GM21723 (cell line): ENCODE results near the gene GEMIN5.

Experiments
- ATAC-seq: cut with Tn5 transposase; IDR thresholded peaks from one replicate; pipeline ENCODE4 v1.9.1; 2021; ENCODE audit warnings: mild to moderate bottlenecking, moderate library complexity; ENCODE audit not compliant: unreplicated experiment

The GEMIN5 gene

DNA sequence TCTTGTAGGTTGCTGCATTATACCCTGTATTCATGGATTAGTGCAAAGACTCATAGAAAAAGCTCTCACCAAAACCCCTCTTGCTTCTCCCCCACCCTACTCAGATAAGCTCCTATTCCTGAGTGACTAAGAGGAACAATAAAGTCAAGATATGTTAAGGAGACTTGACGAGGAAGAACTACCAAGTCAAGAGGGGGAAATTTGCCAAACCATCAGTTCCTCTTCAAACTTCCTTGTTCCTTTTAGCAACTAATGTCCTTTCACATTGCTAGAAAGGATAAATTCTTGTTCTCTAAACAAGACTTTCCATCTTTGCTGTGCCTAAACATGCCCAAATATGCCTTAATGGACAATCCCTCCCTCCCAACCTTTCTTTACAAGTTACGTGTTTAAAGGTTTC lies 52.6 kb downstream of the GEMIN5 start:
- ATAC-seq = no peak

GRCh38 chr5:154884424-154884823 lies 53.6 kb downstream of the GEMIN5 start:
- no peak for ATAC-seq

DNA sequence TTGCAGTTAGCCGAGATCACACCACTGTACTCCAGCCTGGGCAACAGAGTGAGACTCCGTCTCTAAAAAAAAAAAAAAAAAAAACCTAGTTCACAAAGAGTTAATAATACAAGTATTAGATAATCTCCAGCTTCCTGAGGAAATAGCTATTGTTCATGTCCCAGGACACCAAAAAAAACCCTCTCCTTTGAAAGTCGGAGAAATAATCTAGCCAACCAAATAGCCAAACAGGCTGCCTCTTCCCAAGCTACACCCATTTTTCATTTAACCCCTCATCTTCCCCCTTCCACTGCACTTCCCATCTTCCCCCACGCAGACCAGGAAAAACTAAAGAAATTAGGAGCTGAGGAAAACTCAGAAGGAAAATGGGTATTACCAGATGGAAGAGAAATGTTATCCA lies 56.0 kb downstream of the GEMIN5 start:
- no peak for ATAC-seq

DNA sequence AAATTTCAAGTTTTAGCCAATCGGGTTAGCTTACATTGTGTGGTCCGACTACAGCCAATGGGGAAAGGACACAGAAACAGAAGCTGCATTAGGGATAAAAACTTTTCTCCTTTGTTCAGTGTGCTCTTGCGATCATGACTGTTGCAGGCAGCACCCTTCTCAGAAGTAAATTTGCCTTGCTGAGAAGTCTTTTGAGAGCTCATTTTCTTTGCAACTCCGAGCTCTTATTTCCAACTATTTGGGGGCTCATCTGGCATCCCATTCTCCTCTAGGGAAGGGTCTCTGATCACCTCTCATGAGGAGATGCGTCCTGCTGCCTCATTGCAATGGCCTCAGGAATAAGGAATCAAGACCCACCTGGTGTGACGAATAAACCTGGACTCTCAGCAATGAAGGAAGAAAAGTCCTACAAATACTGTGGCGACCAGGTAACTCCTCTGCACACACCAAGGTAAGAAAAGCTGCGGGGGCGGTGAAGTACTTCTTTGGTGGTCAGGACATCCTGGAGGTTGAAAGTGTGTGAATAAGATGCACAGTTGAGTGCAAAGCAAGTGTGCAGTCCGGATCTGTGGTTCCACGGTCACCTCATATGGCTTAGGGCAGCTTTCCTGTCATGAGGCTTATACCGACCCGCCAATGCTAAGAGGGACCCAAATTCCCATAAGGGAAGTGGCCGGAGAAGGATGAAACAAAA lies 59.2 kb downstream of the GEMIN5 start:
- ATAC-seq = no peak

- no peak for ATAC-seq
Observed at GRCh38 chr5:154873791-154874331, 64.2 kb downstream of the GEMIN5 start.

DNA sequence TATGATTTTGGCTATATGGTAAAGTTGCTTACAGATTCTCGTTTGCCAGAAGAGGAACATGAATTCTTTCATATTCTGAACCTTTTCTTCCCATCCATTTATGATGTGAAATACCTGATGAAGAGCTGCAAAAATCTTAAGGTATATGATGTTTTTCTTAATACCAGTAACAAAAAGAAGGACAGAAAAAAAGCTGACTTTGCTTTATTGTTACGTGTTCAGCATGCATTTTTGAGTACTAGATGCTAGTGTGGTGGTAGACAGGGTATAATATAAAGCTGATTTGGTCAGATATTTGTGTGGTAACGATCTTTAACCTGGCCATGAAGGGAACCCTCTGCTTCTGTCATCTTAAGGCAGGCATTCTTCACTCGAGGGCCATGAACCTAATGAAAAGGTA lies 66.3 kb downstream of the GEMIN5 start:
- no peak for ATAC-seq

GRCh38 chr5:154868702-154869101 lies 69.3 kb downstream of the GEMIN5 start:
- ATAC-seq = no peak

DNA sequence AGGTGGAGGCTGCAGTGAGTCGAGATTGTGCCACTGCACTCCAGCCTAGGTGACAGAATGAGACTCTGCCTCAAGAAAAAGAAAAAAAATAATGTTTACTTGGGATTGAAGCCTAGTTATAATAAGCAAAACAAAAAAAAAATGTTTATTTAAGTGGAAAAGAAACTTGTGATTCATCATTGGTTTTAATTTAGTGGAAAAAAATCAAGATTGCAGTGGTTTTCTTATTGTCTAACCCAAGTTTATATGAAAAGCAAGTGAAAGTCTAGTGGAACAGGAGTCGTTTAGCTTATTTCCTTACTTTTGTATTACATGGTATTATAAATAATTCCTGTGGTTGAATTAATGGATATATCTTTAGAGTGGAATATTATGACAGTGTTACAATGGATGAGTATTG lies 71.2 kb downstream of the GEMIN5 start:
- ATAC-seq = no peak

DNA sequence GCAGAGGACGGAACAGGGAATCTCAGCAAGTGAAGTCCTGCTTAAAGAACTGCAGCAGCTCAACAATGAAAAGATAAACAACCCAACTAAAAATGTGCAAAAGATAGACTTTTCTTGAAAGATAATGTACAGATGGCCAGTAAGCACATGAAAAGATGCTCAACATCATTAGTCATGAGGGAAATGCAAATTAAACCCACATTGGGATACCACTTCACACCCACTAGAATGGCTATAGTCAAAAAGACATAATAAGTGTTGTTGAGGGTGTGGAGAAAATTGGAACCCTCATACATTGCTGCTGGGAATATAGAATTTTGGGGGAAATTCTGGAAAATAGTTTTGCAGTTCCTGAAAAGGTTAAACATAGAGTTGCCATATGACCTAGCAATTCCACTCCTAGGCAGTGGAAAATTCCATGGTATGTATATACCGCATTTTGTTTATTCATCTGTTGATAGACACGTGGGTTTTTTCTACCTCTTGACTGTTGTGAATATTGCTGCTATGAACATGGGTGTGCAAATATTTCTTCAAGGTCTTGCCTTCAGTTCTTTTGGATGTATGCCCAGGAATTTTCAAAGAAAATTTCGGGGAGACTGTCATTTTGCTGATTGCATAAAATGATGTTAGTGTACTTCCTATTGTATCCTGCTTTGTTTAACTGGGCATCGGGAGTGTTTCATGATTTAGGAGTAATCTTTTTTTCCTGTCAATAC lies 72.4 kb downstream of the GEMIN5 start:
- no peak for ATAC-seq

DNA sequence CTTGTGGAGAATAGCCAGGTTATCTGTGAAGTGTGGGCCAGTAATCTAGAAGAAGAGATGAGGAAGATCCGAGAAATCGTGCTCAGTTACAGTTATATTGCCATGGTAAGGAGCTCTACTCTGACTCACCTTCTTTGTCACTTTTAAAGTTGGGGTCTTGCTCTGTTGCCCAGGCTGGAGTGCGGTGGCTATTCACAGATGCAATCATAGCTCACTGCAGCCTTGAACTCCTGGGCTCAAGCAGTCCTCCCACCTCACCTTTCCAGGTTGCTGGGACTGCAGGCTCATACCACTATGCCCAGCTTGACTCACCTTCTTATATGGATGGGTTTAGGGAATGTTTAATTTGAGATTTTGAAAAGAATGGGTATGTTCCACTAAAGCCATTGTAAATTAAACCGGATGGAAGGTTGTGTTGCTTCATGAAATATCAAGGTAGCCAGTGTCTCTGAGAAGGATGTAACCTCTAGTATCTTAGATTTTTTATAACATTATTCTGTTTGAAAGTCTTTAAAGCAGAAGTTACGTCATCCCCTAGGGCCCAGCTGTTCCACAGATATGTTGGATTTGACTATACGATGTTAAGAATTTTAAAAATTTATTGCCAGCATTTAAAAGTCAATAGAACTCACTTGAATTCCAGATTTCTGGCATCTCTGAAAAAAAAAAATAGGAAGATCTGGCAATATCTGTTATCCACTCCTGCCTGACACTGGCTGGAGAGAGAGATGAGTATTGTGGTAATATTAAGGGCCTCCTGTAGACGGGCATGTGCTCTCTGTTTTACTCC lies 74.5 kb downstream of the GEMIN5 start:
- no peak for ATAC-seq

DNA sequence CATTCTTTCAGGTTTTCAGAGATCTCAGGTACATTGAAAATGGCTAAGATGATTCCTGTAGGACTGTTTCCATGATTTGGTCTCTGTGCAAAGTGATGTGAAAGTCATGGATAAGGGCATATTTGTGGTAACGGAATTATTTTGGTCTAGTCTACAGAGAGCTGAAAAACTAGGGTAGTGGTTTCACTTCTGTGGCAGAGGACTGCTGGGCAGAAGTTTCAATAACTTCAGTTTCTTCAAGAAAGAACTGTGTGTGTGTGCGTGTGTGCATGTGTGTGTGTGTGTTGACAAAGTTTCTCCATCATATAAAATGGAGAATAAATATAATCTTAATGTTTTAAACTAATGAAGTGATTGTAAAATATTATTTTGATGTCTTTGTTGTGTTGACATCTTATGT lies 75.2 kb downstream of the GEMIN5 start:
- no peak for ATAC-seq

DNA sequence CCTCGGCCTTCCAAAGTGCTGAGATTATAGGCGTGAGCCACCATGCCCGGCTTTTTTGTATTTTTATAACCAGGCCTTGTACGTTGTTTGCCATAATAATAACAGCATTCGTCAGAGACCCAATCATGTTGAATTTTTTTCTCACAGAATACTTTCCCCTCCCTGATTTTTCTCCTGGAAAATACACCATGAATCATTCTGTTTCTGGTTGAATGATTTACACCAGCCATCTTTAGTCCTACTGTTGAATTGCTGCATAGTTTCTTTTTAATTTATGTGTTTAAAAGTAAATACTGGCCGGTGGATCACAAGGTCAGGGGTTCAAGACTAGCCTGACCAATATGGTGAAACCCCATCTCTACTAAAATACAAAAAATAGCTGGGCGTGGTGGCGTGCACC lies 76.1 kb downstream of the GEMIN5 start:
- ATAC-seq = no peak

DNA sequence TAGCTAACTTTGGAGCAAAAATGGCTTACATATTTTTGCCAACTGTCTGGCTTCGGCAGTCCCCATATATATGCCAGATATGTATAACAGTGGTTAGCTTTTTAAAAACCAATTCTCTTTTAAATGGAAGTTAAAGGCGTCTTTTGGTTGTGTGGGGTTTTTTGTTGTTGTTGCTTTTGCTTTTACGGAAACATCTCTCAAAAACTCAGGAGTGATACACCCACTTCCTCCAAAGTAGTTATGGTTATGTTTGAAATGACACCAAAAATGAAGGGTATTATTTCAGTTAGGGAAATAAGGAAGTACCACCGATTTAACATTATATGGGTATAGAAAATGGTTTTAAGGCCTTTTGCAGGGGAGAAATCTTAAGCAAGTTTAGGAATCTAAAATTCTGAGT lies 77.2 kb downstream of the GEMIN5 start:
- no peak for ATAC-seq

- no peak for ATAC-seq
Observed at GRCh38 chr5:154860123-154860522, 77.9 kb downstream of the GEMIN5 start.

DNA sequence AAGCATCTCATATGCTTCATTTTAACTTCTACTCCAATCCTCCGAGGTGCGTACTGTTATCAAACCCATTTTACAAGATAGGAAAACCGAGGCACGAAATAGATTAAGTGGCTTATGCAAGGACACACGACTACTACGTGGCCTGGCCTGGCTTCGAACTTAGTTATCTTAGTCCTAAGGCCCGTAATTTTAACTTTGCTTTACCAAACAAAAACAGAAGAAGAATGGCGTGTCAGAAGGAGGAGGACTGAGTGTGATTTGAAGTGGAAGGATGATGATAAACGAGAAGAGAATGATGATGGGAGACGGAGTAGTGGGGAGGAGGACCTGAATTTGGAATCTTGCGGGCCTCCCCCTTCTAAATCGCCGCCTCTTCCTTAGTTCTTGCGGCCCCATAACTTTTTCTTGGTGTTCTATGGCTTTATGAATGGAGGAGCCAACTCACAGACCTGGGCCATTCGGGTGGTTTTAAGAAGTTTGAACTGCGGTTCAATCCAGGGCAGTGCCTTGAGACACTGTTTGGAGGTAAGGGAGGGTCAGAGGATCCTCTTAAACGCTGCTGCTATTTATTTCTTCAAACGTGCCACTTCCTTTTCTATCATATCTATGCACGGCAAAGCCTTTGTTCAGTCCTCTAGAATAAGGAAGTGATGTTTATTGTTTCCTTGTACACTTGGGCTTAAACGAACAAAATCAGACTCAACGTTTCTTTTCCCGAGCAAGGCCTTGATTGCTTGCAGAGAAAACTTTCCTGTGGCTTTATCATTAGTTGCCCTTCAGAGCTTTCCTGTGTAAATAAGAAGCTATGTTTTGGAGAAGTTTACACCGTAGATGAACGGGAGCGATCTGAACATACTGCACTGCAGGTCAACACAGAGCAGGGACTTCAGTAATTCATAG lies 78.8 kb downstream of the GEMIN5 start:
- ATAC-seq = peak; percentile 14

GRCh38 chr5:154858297-154858971 lies 79.6 kb downstream of the GEMIN5 start, which contains the start of gene CNOT8:
Gene CNOT8 (plus strand): TSS chr5:154858627. CDS start chr5:154863279, 4,652 bp downstream.
- peak; percentile 74 for ATAC-seq

DNA sequence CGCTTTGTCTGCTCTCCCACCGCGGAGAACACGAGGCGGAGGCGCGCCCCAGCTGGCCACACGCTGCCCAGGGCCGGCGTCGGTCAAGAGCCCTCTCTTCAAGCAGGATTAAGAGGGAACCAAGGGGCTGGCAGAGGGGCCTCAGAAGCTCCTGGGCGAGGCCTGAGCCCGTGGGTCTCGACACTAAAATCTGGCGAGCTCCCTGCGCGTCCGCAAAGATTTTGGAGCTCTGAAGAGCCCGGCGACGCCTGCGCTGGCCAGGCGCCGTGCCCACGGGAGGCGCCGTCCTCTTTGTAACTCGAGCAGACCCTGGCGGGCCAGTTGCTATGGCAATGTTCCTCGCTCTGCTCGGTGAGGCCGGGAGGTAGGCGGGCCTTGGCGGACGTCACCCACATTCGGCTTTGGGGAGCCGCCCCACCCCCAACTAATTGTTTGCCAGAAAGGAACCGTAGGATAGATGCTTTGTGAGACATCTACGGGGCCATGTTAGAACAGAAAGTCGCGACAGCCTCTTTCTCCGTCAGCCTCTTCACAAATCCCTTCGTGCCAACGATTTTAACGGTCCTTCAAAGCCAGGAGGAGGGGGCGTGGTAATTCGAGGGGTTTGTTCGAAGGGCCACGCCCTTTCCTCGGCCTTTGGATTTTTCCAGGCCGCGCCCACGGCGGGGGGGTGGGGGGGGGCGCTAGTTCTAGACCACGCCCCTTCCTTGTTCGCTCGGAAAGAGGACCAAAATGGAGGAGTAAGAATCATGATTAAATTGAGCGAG lies 80.3 kb downstream of the GEMIN5 start:
- peak; percentile 72 for ATAC-seq

DNA sequence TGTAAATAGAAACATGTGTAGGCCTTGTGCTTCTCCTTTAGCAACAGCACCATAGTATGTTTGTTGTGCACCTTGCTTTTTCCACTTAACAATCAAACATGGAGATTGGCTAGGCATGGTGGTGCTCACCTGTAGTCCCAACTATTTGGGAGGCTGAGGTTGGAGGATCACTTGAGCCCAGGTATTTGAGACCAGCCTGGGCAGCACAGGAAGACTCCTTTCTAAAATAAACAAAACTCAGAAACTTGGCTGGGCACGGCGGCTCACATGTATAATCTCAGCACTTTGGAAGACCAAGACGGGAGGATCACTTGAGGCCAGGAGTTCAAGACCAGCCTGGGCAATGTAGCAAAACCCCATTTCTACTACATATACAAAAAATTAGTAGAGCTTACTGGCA lies 86.7 kb downstream of the GEMIN5 start:
- no peak for ATAC-seq
